K562 (cell line): ENCODE results near the gene TMEM63A. TPM values are rescaled to one million over a fixed set of nuclear protein-coding genes. Genes with fewer than 3 reads are reported as not detected.

Source experiments
- CEBPG ChIP-seq, 3 experiments: fragments of 200-800 bp in 1 of 3; sonication (Bioruptor generic) in 1 of 3; sonication (generic) in 1 of 3; formaldehyde crosslinking in 1 of 3; IDR thresholded peaks in 2 of 3; conservative IDR thresholded peaks in 1 of 3; 2 replicates each; pipeline versions ENCODE4 v1.6.1 to v1.8.0; 2016 to 2022; ENCODE audit warnings: missing compliant biosample characterization in 2 of 3, missing genetic modification characterization in 2 of 3, mild to moderate bottlenecking in 1 of 3, missing genetic modification reagents in 1 of 3
- ELK1 ChIP-seq: sonication (generic); formaldehyde crosslinking; IDR thresholded peaks from 2 replicates; pipeline ENCODE4 v1.8.1; 2022; ENCODE audit warnings: missing genetic modification reagents
- FOXJ2 ChIP-seq: fragments of 200-800 bp; sonication (Bioruptor generic); IDR thresholded peaks from 2 replicates; pipeline ENCODE4 v1.6.1; 2016; ENCODE audit warnings: missing genetic modification characterization, missing compliant biosample characterization
- POU5F1 ChIP-seq: fragments of 150-350 bp; IDR thresholded peaks from 2 replicates; pipeline ENCODE4 v1.6.1; 2014; ENCODE audit warnings: borderline replicate concordance, low read length, low read depth, mild to moderate bottlenecking; ENCODE audit not compliant: partially characterized antibody
- REST ChIP-seq, 2 experiments: fragments of 450-650 bp; formaldehyde crosslinking in 1 of 2; IDR thresholded peaks; 2 replicates each; pipeline versions ENCODE4 v1.4.0 to v1.6.1; 2014 to 2020; ENCODE audit warnings: mild to moderate bottlenecking in 2 of 2, borderline replicate concordance in 1 of 2, low read depth in 1 of 2
- SETDB1 ChIP-seq: IDR thresholded peaks from one replicate; pipeline ENCODE4 v1.6.1; 2012; ENCODE audit warnings: low read length, control low read depth, inconsistent platforms
- TAF7 ChIP-seq: fragments of 450-650 bp; IDR thresholded peaks from 2 replicates; pipeline ENCODE4 v1.6.1; 2016; ENCODE audit warnings: missing genetic modification characterization, missing compliant biosample characterization
- YBX1 ChIP-seq: fragments of 450-650 bp; IDR thresholded peaks from 2 replicates; pipeline ENCODE4 v1.7.1; 2016; ENCODE audit warnings: mild to moderate bottlenecking
- ZFP30 ChIP-seq: fragments of 250-450 bp; sonication (Bioruptor Pico); IDR thresholded peaks from 2 replicates; pipeline ENCODE4 v1.8.0; 2022; ENCODE audit warnings: moderate library complexity, mild to moderate bottlenecking, inconsistent platforms, borderline replicate concordance
- ZNF347 ChIP-seq: fragments of 450-650 bp; formaldehyde crosslinking; IDR thresholded peaks from 2 replicates; pipeline ENCODE4 v1.4.0; 2020; ENCODE audit warnings: low read depth, mild to moderate bottlenecking, moderate library complexity
- ZNF518B ChIP-seq: fragments of 250-450 bp; sonication (Bioruptor Pico); IDR thresholded peaks from 2 replicates; pipeline ENCODE4 v1.5.0; 2021; ENCODE audit warnings: mild to moderate bottlenecking, moderate library complexity
- ZSCAN32 ChIP-seq: fragments of 450-650 bp; formaldehyde crosslinking; IDR thresholded peaks from 2 replicates; pipeline ENCODE4 v1.4.0; 2020; ENCODE audit warnings: mild to moderate bottlenecking, moderate library complexity
- polyA plus RNA-seq, 8 experiments: library from polyadenylated mRNA; depleted of rRNA in 4 of 8; stranded (reverse) in 5 of 8; unstranded in 3 of 8; fragments of >200 nt; fragmentation: Nextera tagmentation in 2 of 8; fragmentation: Illumina TruSeq in 1 of 8; extraction: Ambion mirVana in 2 of 8; extraction: Trizol in 1 of 8; gene quantifications; 2 replicates each; pipeline versions ENCODE4 v1.2.1 to v1.2.3, GENCODE V29; 2011 to 2014; ENCODE audit warnings: inconsistent platforms in 1 of 8, missing spikeins in 1 of 8
- total RNA-seq, 7 experiments: library from RNA; depleted of rRNA in 6 of 7; stranded (reverse); fragments of >200 nt in 6 of 7; fragmentation: Illumina TruSeq in 2 of 7; extraction: Trizol in 2 of 7; gene quantifications; 2 replicates each; pipeline versions ENCODE4 v1.2.1 to v1.2.3, GENCODE V29; 2011 to 2021; ENCODE audit warnings: low replicate concordance in 1 of 7

Gene TMEM63A
- total and polyA plus RNA-seq, 9 of the 15 experiments (the other 6 are each of a cell fraction or from before 2014, with no cell fraction given): 2.0 to 54.6 (median 17.5) TPM

GRCh38 chr1:225882694-225883615 is 775 bp upstream of the TMEM63A start (continued):
- TF ChIP-seq CEBPG (CRISPR knock-in tag; IDR thresholded peaks at IDR 0.05): no peak
- no peak for TF ChIP-seq CEBPG (tag; conservative IDR thresholded peaks at IDR 0.05 in 1 of 2, IDR thresholded peaks at IDR 0.05 in 1 of 2)
- TF ChIP-seq SETDB1: no peak
- no peak for TF ChIP-seq REST (IDR thresholded peaks at IDR 0.05; ENCODE audit: borderline replicate concordance)
- TF ChIP-seq REST (CRISPR knock-in tag; IDR thresholded peaks at IDR 0.05; ENCODE audit: low read depth): no peak
- TF ChIP-seq TAF7 (tag): no peak
- TF ChIP-seq ZNF518B (CRISPR knock-in tag): no peak
- TF ChIP-seq ZSCAN32: no peak
- TF ChIP-seq POU5F1: no peak
- no peak for TF ChIP-seq YBX1
- TF ChIP-seq ZNF347 (CRISPR knock-in tag): no peak
- no peak for TF ChIP-seq ZFP30 (CRISPR knock-in tag)
- no peak for TF ChIP-seq ELK1 (CRISPR knock-in tag)
- no peak for TF ChIP-seq FOXJ2
